Medulla oblongata (tissue), 1 donor: ENCODE results near the gene TARBP1.
"Not testable (repeated sequence)": the region's sequence is repeated elsewhere in the genome, so short reads cannot be mapped to it uniquely, and the experiment has no call there.

Experiments used
- DNase-seq: peaks from one replicate; pipeline ENCODE4 v3.0.0-alpha.2; 2015; ENCODE audit errors: extremely low spot score

The TARBP1 gene, protein sequence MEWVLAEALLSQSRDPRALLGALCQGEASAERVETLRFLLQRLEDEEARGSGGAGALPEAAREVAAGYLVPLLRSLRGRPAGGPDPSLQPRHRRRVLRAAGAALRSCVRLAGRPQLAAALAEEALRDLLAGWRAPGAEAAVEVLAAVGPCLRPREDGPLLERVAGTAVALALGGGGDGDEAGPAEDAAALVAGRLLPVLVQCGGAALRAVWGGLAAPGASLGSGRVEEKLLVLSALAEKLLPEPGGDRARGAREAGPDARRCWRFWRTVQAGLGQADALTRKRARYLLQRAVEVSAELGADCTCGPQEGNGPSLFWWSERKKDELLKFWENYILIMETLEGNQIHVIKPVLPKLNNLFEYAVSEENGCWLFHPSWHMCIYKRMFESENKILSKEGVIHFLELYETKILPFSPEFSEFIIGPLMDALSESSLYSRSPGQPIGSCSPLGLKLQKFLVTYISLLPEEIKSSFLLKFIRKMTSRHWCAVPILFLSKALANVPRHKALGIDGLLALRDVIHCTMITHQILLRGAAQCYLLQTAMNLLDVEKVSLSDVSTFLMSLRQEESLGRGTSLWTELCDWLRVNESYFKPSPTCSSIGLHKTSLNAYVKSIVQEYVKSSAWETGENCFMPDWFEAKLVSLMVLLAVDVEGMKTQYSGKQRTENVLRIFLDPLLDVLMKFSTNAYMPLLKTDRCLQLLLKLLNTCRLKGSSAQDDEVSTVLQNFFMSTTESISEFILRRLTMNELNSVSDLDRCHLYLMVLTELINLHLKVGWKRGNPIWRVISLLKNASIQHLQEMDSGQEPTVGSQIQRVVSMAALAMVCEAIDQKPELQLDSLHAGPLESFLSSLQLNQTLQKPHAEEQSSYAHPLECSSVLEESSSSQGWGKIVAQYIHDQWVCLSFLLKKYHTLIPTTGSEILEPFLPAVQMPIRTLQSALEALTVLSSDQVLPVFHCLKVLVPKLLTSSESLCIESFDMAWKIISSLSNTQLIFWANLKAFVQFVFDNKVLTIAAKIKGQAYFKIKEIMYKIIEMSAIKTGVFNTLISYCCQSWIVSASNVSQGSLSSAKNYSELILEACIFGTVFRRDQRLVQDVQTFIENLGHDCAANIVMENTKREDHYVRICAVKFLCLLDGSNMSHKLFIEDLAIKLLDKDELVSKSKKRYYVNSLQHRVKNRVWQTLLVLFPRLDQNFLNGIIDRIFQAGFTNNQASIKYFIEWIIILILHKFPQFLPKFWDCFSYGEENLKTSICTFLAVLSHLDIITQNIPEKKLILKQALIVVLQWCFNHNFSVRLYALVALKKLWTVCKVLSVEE (N-terminal part only)

DNA sequence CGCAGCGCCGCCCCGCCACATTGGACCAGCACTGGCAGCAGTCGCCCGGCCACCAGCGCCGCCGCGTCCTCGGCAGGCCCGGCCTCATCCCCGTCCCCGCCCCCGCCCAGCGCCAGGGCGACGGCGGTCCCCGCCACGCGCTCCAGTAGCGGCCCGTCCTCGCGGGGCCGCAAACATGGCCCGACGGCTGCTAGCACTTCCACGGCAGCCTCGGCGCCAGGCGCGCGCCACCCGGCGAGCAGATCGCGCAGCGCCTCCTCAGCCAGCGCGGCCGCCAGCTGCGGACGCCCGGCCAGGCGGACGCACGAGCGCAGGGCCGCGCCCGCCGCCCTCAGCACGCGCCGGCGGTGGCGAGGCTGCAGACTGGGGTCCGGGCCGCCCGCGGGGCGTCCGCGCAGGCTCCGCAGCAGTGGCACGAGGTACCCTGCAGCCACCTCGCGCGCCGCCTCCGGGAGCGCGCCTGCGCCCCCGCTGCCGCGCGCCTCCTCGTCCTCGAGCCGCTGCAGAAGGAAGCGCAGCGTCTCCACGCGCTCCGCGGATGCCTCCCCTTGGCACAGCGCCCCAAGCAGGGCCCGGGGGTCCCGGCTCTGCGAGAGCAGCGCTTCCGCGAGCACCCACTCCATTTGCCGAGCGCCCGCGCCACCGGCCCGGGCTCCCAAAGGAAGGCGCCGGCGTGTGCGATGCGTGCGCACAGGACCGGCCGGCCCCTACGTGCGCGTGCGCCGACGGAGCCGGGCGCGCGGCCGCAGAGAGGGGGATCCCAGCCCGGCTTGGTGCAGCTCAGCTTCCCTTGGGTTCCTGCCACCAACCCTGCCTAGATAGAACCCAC is at the start of gene TARBP1:
Gene TARBP1, minus strand, starts transcription at position 699 of the 829 bp plus-strand sequence. Its CDS starts 76 bp downstream, at position 623.
- DNase-seq, result peak; percentile 65

DNA sequence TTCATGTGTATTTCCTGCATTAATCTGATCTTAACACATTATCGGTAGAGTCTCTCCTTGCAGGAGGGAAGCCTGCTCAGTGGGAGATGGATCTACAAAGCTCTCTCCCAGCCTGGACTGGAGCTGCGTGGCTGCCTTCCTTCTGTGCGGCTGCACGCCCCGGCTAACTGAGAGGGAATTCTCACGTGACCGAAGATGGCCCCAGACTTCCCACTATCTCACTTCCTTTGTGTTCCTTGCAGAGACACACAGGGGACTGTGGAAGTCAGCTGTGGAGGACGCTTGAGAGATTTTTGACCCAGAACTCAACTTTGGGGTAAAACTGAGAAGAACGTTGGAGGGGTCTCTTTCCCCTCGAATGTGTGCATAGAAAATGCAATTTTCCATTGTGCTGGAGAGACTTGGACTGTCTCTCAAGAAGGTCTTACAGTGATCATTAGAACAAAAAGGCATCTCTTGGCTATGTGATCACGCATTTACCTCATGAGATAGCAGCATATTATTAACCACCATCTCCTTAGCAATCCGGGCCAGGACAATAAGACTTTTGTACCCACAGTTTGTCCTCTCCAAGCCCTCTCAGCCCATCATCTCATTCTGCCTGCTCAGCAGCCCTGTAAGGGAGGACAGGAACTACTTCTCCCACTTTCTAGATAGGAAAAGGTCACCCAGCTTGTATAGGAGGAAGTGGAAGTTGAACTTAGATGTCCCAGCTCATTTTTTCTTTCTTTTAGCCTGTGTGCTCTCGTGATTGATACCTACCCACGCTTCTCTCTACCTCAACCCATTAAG is 49.3 kb upstream of the TARBP1 start:
- peak; percentile 70 for DNase-seq

DNA sequence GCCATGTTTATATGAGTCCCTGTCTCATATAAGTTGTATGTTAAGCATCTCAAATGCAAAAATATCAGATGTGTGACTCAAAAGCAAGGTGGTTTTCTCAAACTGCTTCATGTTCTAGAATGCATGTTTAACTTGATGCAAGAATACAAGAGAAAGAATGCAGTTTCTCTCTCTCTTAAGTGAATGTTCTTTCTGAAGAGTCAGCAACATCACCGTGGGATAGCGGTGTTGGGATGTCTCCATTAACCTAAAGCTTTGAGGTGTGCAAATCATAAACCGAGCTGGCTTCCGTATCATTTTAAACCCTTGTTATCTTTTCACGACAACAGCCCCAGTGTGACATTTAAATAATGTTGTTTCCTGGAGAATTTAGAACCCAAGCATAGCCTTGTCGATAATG is 48.4 kb upstream of the TARBP1 start:
- no peak for DNase-seq

DNA sequence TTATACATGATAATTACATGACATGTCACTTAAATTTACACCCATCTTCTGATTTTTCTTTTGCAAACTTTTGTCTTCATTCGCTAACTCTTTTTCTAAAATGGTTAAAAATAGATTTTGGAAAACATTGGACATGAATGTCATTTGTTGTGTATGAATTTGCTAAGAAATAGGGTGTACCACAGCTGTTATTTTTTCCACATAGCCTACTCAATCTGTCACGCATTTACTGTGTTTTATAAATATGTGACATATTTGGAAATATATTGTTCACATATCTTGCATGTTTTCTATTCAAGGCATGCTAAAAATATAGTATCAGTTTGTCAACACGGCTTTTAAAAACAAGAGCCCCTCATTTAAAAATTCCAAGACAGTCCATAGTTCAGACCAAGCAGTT is 47.9 kb upstream of the TARBP1 start:
- no peak for DNase-seq

DNA sequence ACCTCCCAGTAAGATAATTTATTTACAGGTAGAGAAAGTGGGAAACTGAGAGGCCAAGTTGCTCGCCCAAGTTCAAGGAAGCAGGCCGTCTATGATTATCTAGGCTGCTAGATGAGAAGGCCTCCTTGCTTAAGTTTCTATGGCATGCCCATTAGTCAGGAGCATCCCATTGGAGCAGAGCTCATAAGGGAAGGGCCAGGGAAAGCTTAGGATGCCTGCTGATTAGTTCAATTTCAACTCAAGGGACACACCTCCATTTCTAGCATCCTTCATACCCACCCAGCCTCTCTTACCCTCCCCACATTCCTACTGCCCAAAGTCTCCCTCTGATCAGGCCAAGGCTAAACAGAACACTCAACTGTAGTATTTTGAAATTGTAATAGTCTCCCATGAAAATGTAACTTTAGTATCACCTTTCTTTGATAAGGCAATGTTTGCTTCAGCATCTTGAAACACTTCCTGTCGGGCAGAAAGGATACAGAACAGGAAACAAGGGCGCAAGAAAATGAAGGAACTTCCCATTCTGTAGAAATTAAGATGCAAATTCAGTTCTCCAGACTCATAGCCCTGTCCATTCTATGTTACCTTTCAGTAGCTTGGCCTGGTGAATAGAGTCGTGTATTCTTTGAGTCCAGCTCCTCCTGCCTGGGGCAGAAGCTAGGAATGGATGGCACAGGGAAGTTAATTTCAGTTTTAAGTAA is 46.3 kb upstream of the TARBP1 start:
- DNase-seq, result no peak

DNA sequence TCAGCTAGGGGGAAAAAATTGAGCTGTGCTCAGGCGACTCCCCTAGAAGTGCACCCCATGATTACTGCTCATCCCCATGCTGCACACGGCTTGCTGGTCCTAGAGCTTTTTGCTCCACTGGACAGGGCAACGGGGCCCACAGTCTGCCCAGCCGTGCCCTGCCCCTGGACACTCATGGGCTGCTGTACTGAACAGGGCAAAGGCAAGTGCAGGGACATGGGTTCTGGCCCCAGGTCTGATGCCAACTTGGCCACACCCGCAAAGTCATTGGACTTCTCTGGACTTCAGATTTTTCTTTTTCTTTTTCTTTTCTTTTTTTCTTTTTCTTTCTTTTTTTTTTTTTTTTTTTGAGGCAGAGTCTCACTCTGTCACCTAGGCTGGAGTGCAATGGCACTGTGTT is 42.9 kb upstream of the TARBP1 start:
- DNase-seq, result no peak

DNA sequence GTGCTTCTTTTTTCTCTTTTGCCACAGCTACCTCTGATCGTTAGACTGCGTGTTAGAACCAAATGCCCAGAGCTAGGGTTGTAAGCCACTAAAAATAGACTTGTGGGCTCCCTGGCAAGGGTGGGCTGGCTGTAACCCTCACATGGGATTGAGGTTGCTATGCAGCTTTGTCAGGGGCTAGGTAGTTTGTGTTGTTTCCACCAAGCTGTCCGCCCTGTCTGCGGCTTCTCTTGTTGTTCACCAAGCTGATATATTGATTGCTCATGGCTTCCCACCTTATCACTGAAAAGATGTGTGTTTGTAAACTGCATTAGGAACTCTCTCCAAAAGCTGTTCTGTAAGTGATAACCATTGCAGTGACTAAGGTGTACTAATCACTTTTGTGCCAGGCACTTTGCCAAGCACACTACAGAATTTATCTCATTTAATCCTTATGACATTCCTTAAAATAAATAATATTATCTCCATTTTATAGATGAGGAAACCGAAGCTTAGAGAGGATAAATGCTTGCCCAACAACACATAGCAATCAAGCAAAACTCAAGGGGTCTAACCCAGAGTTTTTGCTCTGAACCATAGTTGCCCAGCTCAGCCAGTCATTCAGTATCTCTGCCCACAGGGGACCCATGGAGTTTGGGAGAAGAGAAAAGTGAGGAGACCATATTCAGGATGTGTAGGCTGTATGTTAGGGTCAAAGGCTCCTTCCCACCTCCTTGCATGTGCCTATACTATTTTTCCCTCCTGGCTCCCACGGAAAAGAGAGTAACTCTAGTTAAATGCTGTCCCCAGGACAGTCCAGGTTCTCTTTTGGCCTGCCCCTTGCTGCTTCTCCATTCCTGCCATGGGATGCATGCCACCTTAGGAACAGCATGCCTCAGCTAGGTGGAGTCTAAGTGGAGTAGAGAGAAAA is 42.2 kb upstream of the TARBP1 start:
- no peak for DNase-seq

DNA sequence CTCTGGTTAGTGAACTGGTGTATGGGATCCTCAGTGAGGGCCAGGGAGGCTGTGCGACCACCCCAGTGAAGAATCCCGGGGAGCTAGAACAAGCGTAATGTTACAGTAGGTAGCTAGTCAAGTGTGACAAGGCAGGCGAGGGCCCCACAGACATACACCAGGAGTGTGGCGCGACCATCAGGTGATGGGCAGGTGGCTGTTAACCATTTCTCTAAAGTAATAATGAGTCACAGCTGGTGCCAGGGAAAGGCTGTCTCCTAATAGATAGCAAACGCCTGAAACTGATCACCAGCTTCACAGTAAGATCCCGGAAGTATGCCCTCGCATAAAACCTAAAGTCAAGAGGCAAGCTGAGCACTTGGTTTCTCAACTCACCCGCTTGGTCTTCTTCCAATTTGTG is 40.5 kb upstream of the TARBP1 start:
- DNase-seq, result no peak

DNA sequence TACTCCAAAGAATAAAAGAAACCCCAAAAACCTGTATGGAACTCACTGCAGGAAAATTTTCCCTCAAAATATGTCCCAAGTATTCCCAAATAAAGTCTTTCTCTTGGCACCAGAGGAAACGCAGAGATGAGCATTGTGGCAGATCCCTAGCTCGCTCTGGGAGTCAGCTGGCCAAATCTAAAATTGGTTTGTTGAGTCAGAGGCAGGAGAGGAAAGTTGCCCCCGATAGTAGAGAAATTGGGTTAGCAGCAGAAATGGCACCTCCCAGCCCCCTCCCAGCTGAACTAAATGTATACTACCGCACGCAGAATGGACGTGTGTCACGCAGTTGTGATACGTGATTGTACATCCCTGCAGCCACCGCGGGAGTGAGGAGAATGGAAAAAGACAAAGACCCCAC is 39.9 kb upstream of the TARBP1 start:
- no peak for DNase-seq

DNA sequence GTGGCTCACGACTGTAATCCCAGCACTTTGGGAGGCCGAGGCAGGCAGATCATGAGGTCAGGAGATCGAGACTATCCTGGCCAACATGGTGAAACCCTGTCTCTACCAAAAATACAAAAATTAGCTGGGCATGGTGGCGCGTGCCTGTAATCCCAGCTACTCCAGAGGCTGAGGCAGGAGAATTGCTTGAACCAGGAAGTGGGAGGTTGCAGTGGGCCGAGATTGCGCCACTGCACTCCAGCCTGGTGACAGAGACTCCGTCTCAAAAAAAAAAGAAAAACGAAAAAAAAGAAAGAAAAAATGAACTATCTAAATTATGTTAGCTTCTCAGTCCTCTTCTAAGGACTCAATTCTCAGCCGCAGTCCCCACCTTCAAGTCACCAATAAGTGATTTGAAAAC is 39.1 kb upstream of the TARBP1 start:
- DNase-seq, result not testable (repeated sequence)

DNA sequence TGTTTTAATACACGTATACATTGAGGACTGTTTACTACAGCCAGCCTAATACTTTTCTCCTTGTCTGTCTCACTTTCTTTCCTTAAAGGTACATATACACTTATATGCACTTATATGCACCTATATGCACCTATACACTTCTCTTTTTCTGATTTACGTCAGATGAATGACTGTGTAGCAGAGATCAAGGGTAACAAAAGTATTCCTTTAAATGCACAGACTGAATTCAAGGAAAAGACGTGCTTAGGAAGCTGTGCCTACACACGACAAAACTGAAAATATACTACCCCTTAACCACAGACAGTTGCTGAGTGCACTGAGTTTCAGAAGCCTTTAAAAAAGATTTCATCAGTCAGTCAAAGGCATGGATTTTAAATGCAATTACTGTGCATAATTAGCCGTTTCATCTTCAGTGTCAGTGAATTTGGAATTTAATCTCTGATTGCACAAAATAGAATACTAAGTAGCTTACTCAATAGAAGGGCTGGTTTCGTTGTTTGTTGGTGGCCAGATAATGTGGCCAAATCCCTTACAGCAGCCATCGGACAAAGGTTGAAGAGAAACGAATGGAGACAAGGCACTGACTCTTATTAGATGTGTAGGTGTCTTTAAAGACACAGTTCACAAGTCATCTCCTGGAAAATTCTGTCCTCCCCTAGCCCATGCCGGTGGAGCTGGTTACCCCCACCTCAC is 38.3 kb upstream of the TARBP1 start:
- no peak for DNase-seq

DNA sequence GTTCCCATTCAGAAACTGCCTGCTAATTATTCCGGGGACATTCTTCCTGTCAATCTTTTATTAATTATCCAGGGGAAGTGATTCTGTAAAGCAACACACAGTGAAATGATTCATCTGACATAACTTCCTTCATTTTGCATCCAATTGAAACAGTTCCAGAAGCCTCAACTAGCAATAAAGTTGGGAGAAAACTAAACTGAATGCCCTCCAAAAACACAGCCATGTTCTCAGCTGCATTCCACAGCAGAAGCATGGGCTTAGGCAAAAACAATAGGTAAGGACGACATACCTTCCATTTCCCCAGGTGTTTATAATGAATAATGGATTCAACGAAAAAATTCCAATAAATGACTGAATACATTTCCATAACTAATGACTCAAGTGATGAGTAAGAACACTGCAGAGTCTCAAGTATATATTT is 36.9 kb upstream of the TARBP1 start:
- no peak for DNase-seq

DNA sequence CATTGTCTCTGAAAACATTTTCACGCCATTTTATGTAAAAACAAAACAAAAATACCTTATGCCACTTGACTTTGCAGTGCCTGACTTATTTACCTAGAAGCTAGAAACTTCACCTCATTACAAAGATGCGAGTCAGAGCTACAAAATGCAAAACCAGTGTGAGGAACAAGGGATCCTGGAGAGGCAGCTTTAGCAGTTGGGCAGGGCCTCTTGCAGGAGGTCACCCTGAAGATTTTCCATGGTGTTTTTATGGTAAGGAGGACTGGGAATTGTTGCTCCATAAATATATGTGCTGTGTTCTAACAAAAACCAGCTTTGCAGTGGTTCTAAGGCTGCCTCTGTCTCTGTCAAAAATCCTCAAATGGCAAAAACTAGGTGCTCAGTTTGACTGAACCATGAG is 36.4 kb upstream of the TARBP1 start:
- DNase-seq, result no peak

DNA sequence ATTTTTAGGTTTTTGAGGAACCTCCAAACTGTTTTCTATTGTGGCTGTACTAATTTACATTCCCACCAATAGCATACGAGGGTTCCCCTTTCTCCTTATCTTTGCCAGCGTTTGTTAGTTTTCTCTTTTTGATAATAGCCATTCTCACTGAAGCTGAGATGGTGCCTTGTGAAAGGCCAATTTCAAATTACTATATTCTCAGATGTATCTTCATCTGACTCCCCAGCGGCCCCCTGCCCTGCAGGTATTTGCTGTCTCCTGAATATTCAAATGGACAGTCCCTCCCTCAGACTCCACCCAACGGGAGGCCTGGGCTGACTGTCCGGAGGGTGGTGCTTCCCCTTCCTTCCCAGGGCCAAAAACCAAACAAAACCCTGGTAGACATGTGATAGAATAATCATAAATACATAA is 33.5 kb upstream of the TARBP1 start:
- DNase-seq, result no peak

DNA sequence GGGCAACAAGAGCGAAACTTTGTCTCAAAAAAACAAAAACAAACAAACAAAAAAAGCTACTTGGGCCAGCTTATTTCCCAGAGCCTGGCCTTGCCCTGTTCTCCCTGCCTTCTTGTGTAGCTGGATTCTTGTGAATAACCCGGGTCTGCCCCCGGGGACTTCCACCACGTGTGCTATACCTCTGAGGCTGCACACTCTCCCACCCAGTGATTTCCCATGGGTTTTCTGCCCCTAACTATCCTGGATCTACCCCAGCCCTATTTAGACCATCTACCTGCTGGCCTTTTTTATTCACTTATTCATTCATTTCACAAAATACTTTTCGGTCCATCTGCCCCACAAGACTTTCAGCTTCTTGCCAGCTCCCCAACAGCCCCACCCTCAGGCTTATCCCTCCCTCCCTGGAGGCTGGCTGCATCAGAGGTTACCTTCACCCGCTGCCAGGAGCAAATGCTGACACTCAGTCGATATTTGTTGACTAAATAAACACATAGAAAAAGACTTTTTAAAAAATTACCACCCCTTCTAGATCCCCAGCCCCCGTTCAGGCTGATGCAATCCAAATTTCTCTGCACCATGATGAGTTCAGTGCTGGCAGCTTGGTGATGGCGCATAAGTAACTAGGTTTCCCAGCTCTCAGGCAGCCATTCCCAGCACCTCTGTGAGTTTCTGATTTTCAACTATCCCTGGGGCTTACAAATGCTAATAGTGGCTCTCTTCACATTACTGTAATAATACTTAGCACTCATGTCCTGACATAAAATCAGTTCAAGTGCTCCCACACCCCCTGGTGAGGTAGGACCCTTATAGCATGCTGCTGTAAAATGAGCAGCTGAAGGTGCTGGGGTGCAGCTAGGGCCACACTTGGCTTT is 30.7 kb upstream of the TARBP1 start:
- DNase-seq, result no peak

DNA sequence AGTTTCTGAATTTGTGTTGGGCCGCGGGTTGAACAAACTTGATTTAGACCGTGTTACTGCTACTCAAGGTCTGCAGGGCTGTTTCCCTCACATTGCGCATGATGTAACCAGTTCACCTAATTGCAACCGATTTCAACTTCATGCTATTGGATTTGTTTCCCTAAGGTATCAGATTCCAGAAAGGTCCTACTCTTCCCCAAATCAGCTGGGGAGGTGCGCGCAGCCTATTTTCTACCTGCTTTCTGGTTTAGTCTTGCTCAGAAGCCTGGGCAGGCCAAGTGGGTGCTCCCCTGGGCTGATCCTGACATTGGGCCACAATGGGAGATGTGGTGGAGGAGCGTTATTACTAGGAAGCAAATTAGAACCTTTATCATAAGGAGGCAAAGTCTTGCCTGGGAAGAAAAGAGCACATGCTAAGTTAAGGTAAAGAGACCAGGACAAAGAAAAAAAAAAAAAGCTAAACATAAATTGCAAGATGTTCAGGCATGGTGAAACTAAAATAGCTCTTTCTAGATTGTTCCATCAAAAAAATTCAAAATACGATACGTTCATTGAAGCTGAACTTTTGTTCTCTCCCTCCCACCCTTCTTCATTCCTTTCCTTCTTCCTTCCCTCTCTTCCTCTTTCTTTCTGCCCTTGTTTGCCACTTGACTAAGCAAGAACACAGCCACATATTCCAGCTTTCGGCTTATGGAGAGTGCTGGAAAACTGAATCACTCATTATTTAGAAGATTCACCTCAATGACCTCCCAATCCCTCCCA is 28.8 kb upstream of the TARBP1 start:
- DNase-seq, result no peak
